Breast epithelium (tissue), 3 donors: ENCODE results near the gene WNT2B.

Experiments
- POLR2A ChIP-seq: fragments of 450-650 bp; IDR thresholded peaks from one replicate; pipeline ENCODE4 v1.6.1; 2016; ENCODE audit warnings: antibody characterized with exemption, mild to moderate bottlenecking, moderate library complexity
- POLR2AphosphoS5 ChIP-seq, 3 donors: sonication (generic); formaldehyde crosslinking; IDR thresholded peaks; one replicate each; pipeline ENCODE4 v1.6.1; 2017; ENCODE audit warnings: antibody characterized with exemption in 3 of 3
- TF ChIP-seq, protein P1 (sequence below), 3 donors: fragments of 450-650 bp; IDR thresholded peaks; one replicate each; pipeline ENCODE4 v1.5.1; 2016 to 2017; ENCODE audit warnings: antibody characterized with exemption in 3 of 3, mild to moderate bottlenecking in 3 of 3, moderate library complexity in 3 of 3

DNA sequence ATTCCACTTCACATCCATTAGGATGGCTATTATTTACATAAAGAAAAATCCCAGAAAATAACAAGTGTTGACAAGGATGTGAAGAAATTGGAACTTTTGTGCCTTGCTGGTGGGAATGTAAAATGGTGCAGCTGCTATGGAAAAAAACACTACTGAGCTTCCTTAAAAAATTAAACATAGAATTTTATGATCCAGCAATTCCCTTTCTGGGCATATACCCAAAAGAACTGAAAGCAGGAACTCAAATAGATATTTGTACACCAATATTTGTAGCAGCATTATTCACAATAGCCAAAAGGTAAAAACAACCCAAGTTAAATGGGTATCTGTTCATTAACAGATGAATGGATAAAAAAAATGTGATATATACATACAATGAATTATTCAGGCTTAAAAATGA lies 45.6 kb downstream of the WNT2B start:
- TF ChIP-seq, protein P1, sequence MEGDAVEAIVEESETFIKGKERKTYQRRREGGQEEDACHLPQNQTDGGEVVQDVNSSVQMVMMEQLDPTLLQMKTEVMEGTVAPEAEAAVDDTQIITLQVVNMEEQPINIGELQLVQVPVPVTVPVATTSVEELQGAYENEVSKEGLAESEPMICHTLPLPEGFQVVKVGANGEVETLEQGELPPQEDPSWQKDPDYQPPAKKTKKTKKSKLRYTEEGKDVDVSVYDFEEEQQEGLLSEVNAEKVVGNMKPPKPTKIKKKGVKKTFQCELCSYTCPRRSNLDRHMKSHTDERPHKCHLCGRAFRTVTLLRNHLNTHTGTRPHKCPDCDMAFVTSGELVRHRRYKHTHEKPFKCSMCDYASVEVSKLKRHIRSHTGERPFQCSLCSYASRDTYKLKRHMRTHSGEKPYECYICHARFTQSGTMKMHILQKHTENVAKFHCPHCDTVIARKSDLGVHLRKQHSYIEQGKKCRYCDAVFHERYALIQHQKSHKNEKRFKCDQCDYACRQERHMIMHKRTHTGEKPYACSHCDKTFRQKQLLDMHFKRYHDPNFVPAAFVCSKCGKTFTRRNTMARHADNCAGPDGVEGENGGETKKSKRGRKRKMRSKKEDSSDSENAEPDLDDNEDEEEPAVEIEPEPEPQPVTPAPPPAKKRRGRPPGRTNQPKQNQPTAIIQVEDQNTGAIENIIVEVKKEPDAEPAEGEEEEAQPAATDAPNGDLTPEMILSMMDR (IDR thresholded peaks at IDR 0.05), result no peak
- TF ChIP-seq POLR2AphosphoS5 (IDR thresholded peaks at IDR 0.05), result no peak
- no peak for TF ChIP-seq POLR2A
